H1 (cell line): ENCODE measurements around the gene ACLY. TPM values are rescaled to one million over a fixed set of nuclear protein-coding genes. Genes with fewer than 3 reads are reported as not detected.

Experiments
- CTCF ChIA-PET: fragments of 300-600 bp; sonication (Branson Sonifier 250); formaldehyde crosslinking; loops from one replicate; lab custom pipeline; 2021; ENCODE audit not compliant: partially characterized antibody; lab: Charles Lee
- POLR2A ChIA-PET: fragments of 300-600 bp; sonication (Branson Sonifier 250); formaldehyde crosslinking; loops from one replicate; lab custom pipeline; 2021; ENCODE audit warnings: inconsistent platforms; ENCODE audit not compliant: partially characterized antibody; lab: Charles Lee
- DNase-seq, 2 experiments: peaks; one replicate each; pipeline versions ENCODE4 v3.0.0 to v3.0.0-alpha.2; 2010 to 2022; ENCODE audit warnings: low spot score in 2 of 2, low read depth in 1 of 2, mixed read lengths in 1 of 2
- FAIRE-seq: peaks from 2 replicates; lab custom pipeline; 2011; peaks lifted over from hg19 to GRCh38; lab: Jason Lieb, UNC
- H2AFZ ChIP-seq: 2 replicates; pipeline ENCODE4 v1.8.1; 2012; ENCODE audit warnings: low read length, inconsistent platforms
- H2AK5ac ChIP-seq: 2 replicates; pipeline ENCODE4 v1.6.1; 2013; ENCODE audit warnings: low read depth, low read length
- H2BK120ac ChIP-seq: replicated peaks from 2 replicates; pipeline ENCODE3; 2013; ENCODE audit warnings: low read depth, low read length, inconsistent platforms
- H2BK12ac ChIP-seq: 2 replicates; pipeline ENCODE4 v1.6.1; 2013; ENCODE audit warnings: low read depth, low read length
- H2BK15ac ChIP-seq: 2 replicates; pipeline ENCODE4 v1.6.1; 2013; ENCODE audit warnings: low read length
- H2BK20ac ChIP-seq: 2 replicates; pipeline ENCODE4 v1.6.1; 2013; ENCODE audit warnings: low read length
- H2BK5ac ChIP-seq: 2 replicates; pipeline ENCODE4 v1.6.1; 2013; ENCODE audit warnings: low read depth, low read length
- H3K14ac ChIP-seq: 2 replicates; pipeline ENCODE4 v1.6.1; 2013; ENCODE audit warnings: inconsistent platforms; ENCODE audit not compliant: insufficient read length
- H3K18ac ChIP-seq: 2 replicates; pipeline ENCODE4 v1.6.1; 2013; ENCODE audit warnings: low read length; ENCODE audit errors: extremely low read depth
- H3K23ac ChIP-seq: 2 replicates; pipeline ENCODE4 v1.6.1; 2013; ENCODE audit warnings: inconsistent platforms; ENCODE audit not compliant: insufficient read length
- H3K23me2 ChIP-seq: 2 replicates; pipeline ENCODE4 v1.6.1; 2013; ENCODE audit warnings: low read depth, low read length
- H3K27ac ChIP-seq: 2 replicates; pipeline ENCODE4 v1.6.1; 2011; ENCODE audit warnings: low read depth, low read length, inconsistent platforms
- H3K27me3 ChIP-seq, 4 experiments: replicated peaks in 1 of 4; 1 replicate in 1 of 4; 2 replicates in 3 of 4; pipeline versions ENCODE4 v1.6.1 to v1.8.1; 2011 to 2013; ENCODE audit warnings: low read length in 3 of 4, mild to moderate bottlenecking in 3 of 4, inconsistent platforms in 2 of 4, mixed read lengths in 2 of 4, moderate library complexity in 1 of 4; ENCODE audit not compliant: control insufficient read depth in 3 of 4, insufficient read depth in 3 of 4; ENCODE audit errors: extremely low read depth in 1 of 4
- H3K36me3 ChIP-seq, 4 experiments: 2 replicates each; pipeline versions ENCODE4 v1.6.1 to v1.8.1; 2011 to 2013; ENCODE audit warnings: mild to moderate bottlenecking in 4 of 4, low read length in 3 of 4, moderate library complexity in 2 of 4, control low read depth in 1 of 4, inconsistent platforms in 1 of 4; ENCODE audit not compliant: insufficient read depth in 4 of 4, control insufficient read depth in 2 of 4
- H3K4ac ChIP-seq: replicated peaks from 2 replicates; pipeline ENCODE3; 2013; ENCODE audit warnings: low read length, low read depth, mixed read lengths, inconsistent platforms; ENCODE audit not compliant: insufficient read length
- H3K4me1 ChIP-seq, 4 experiments: replicated peaks in 1 of 4; 1 replicate in 1 of 4; 2 replicates in 3 of 4; pipeline versions ENCODE4 v1.6.1 to v1.8.1; 2011 to 2013; ENCODE audit warnings: low read length in 3 of 4, inconsistent platforms in 2 of 4, mixed read lengths in 1 of 4; ENCODE audit not compliant: insufficient read depth in 4 of 4, control insufficient read depth in 3 of 4
- H3K4me2 ChIP-seq, 2 experiments: 2 replicates each; pipeline versions ENCODE4 v1.6.1 to v1.8.1; 2011 to 2013; ENCODE audit warnings: low read depth in 2 of 2, low read length in 2 of 2, control low read depth in 1 of 2, inconsistent platforms in 1 of 2, mild to moderate bottlenecking in 1 of 2; ENCODE audit not compliant: insufficient read depth in 1 of 2
- H3K4me3 ChIP-seq, 4 experiments: fragments of 200-600, 300-600 bp in 1 of 4; sonication (generic), shearing (Covaris generic), sonication (Bioruptor Twin) in 1 of 4; 2 replicates each; pipeline versions ENCODE4 v1.5.1 to v1.8.1; 2011 to 2016; ENCODE audit warnings: low read length in 4 of 4, low read depth in 3 of 4, control low read depth in 2 of 4, inconsistent platforms in 2 of 4, mild to moderate bottlenecking in 2 of 4, mixed read lengths in 1 of 4, moderate library complexity in 1 of 4; ENCODE audit not compliant: insufficient read depth in 2 of 4; ENCODE audit errors: extremely low read depth in 1 of 4
- H3K56ac ChIP-seq: replicated peaks from 2 replicates; pipeline ENCODE3; 2013; ENCODE audit warnings: low read depth, mild to moderate bottlenecking, mixed read lengths, low read length, inconsistent platforms; ENCODE audit not compliant: insufficient read length
- H3K79me1 ChIP-seq: 2 replicates; pipeline ENCODE4 v1.6.1; 2013; ENCODE audit warnings: low read depth, low read length, control low read depth
- H3K79me2 ChIP-seq, 2 experiments: 2 replicates each; pipeline versions ENCODE4 v1.6.1 to v1.8.1; 2012 to 2013; ENCODE audit warnings: low read length in 2 of 2, mild to moderate bottlenecking in 2 of 2, inconsistent platforms in 1 of 2; ENCODE audit not compliant: insufficient read depth in 2 of 2, control insufficient read depth in 1 of 2
- H3K9ac ChIP-seq, 4 experiments: replicated peaks in 1 of 4; 1 replicate in 1 of 4; 2 replicates in 3 of 4; pipeline versions ENCODE4 v1.6.1 to v1.8.1; 2011 to 2013; ENCODE audit warnings: low read depth in 3 of 4, low read length in 3 of 4, control low read depth in 2 of 4, mild to moderate bottlenecking in 2 of 4, moderate library complexity in 2 of 4, inconsistent platforms in 1 of 4; ENCODE audit errors: extremely low read depth in 1 of 4
- H3K9me3 ChIP-seq, 2 experiments: 2 replicates each; pipeline versions ENCODE4 v1.6.1 to v1.8.1; 2012 to 2013; ENCODE audit warnings: mild to moderate bottlenecking in 2 of 2, moderate library complexity in 2 of 2, control low read depth in 1 of 2, inconsistent platforms in 1 of 2, low read depth in 1 of 2, low read length in 1 of 2, mixed read lengths in 1 of 2; ENCODE audit not compliant: insufficient read depth in 2 of 2
- H4K20me1 ChIP-seq, 2 experiments: replicated peaks in 1 of 2; 2 replicates each; pipeline versions ENCODE3 to v1.8.1; 2011 to 2013; ENCODE audit warnings: inconsistent platforms in 2 of 2, low read length in 2 of 2, mild to moderate bottlenecking in 1 of 2; ENCODE audit not compliant: insufficient read depth in 2 of 2, control insufficient read depth in 1 of 2
- H4K5ac ChIP-seq: 2 replicates; pipeline ENCODE4 v1.6.1; 2013; ENCODE audit warnings: low read length, low read depth, mixed read lengths, inconsistent platforms; ENCODE audit not compliant: insufficient read length
- H4K8ac ChIP-seq: 2 replicates; pipeline ENCODE4 v1.8.0; 2013; ENCODE audit warnings: mild to moderate bottlenecking, moderate library complexity, low read length, inconsistent platforms; ENCODE audit not compliant: insufficient read depth; ENCODE audit errors: extremely low read depth
- H4K91ac ChIP-seq: replicated peaks from 2 replicates; pipeline ENCODE3; 2013; ENCODE audit warnings: low read length, mixed read lengths, inconsistent platforms; ENCODE audit not compliant: insufficient read length
- JUND ChIP-seq: IDR thresholded peaks from 2 replicates; pipeline ENCODE4 v1.6.1; 2011; ENCODE audit warnings: mild to moderate bottlenecking, improper control_type of control experiment, low read length
- WGBS, 2 experiments: shearing (Covaris generic) in 1 of 2; methylation state at CpG; one replicate each; pipeline versions ENCODE4 v1.1.6 to v1.1.7; 2013 to 2015; ENCODE audit warnings: low lambda C conversion rate in 2 of 2, mixed read lengths in 2 of 2, inconsistent platforms in 1 of 2, low coverage in 1 of 2, missing lambda C conversion rate in 1 of 2; ENCODE audit not compliant: insufficient replicate concordance in 2 of 2, insufficient coverage in 1 of 2, insufficient read length in 1 of 2; ENCODE audit errors: extremely low coverage in 1 of 2, missing lambda C conversion rate in 1 of 2; 5-methylcytosine and 5-hydroxymethylcytosine counted together
- polyA plus RNA-seq, 7 experiments: library from polyadenylated mRNA; depleted of rRNA in 3 of 7; stranded (reverse) in 5 of 7; unstranded in 2 of 7; fragments of >200 nt in 5 of 7; fragments of 200-250 nt in 2 of 7; gene quantifications; 1 replicate in 5 of 7; 2 replicates in 1 of 7; 4 replicates in 1 of 7; pipeline versions ENCODE4 v1.2.1 to v1.2.3, GENCODE V29; 2011 to 2013; ENCODE audit warnings: missing spikeins in 2 of 7, mixed read lengths in 2 of 7
- total RNA-seq: library from RNA; stranded (reverse); fragmentation: NEBNext Ultra II Directional; extraction: Animal tissue kit (Norgen Biotek cat#: 25700); gene quantifications from 2 replicates; pipeline ENCODE4 v1.2.1, GENCODE V29; 2021
- TF ChIP-seq, protein P1 (sequence below): IDR thresholded peaks from 2 replicates; pipeline ENCODE4 v1.6.1; 2011; ENCODE audit warnings: low read depth, mild to moderate bottlenecking, low read length; ENCODE audit not compliant: insufficient read depth
- TF ChIP-seq, protein P2 (sequence below): IDR thresholded peaks from 2 replicates; pipeline ENCODE4 v1.6.1; 2011; ENCODE audit warnings: low read length, improper control_type of control experiment

ACLY gene
- total and polyA plus RNA-seq, 2 of the 8 experiments (the other 6 are each of a cell fraction or from before 2014, with no cell fraction given), result 167 to 393 TPM

DNA sequence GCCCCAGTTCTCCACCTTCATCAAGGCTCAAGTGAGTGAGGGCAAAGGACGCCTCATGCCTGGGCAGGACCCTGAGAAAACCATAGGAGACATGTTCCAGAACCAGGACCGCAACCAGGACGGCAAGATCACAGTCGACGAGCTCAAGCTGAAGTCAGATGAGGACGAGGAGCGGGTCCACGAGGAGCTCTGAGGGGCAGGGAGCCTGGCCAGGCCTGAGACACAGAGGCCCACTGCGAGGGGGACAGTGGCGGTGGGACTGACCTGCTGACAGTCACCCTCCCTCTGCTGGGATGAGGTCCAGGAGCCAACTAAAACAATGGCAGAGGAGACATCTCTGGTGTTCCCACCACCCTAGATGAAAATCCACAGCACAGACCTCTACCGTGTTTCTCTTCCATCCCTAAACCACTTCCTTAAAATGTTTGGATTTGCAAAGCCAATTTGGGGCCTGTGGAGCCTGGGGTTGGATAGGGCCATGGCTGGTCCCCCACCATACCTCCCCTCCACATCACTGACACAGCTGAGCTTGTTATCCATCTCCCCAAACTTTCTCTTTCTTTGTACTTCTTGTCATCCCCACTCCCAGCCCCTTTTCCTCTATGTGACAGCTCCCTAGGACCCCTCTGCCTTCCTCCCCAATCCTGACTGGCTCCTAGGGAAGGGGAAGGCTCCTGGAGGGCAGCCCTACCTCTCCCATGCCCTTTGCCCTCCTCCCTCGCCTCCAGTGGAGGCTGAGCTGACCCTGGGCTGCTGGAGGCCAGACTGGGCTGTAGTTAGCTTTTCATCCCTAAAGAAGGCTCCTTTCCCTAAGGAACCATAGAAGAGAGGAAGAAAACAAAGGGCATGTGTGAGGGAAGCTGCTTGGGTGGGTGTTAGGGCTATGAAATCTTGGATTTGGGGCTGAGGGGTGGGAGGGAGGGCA is 96.3 kb downstream of the ACLY start:
- H3K79me1 ChIP-seq, result peaks cover 2% of the 10 kb centered on the region; the same call in 1 of the 2 replicates
- no peak overlapping the region for H3K4me2 ChIP-seq
- H3K4me3 ChIP-seq, result no peak overlapping the region
- peaks cover 0 to 20% (median 13%) of the 10 kb centered on the region in 4 experiments; a peak in 6 of 7 replicates for H3K4me1 ChIP-seq
- H3K9me3 ChIP-seq, result no peaks in the 10 kb centered on the region
- WGBS, 2 experiments, result 92% methylated on average over 12 of the region's 12 CpGs; no CpG with 5 or more reads in 1 of the 2 experiments
- no peak overlapping the region for H2AK5ac ChIP-seq
- H4K20me1 ChIP-seq, result peaks cover 1 to 6% of the 10 kb centered on the region in 2 experiments
- no peak overlapping the region for H2BK5ac ChIP-seq
- H2BK20ac ChIP-seq, result no peak overlapping the region
- H3K36me3 ChIP-seq, result peaks cover 6 to 49% (median 11%) of the 10 kb centered on the region in 4 experiments; a peak in 7 of 8 replicates
- DNase-seq (no peak), FAIRE-seq (no peak)
- no peak overlapping the region for H3K56ac ChIP-seq
- H3K4ac ChIP-seq, result no peak overlapping the region
- no peak overlapping the region for H4K91ac ChIP-seq
- POLR2A ChIA-PET, result interaction anchor here (0.7 to 5.6 kb wide), 11 partner anchors 8 to 96 kb away, joined by 3 to 40 read pairs (median 5); partner anchors contain the start of genes ACLY, FKBP10, HAP1 and KLHL11
- H3K27ac ChIP-seq, result no peak overlapping the region
- H2BK120ac ChIP-seq, result no peak overlapping the region
- H3K23me2 ChIP-seq, result no peaks in the 10 kb centered on the region; the same call in 1 of the 2 replicates
- H3K14ac ChIP-seq, result no peak overlapping the region
- H3K27me3 ChIP-seq, result no peaks in the 10 kb centered on the region
- H3K18ac ChIP-seq, result no peak overlapping the region
- no peak overlapping the region for H4K5ac ChIP-seq
- H2BK15ac ChIP-seq, result no peak overlapping the region
- no peak overlapping the region for H3K9ac ChIP-seq
- H3K79me2 ChIP-seq, result no peaks in the 10 kb centered on the region
- H3K23ac ChIP-seq, result no peak overlapping the region
- H4K8ac ChIP-seq, result no peak overlapping the region
- H2BK12ac ChIP-seq, result no peak overlapping the region
- CTCF ChIA-PET, result interaction anchor here (1.2 to 4.1 kb wide), 3 partner anchors 10 to 36 kb away, joined by 4 to 16 read pairs (median 6); partner anchors contain the start of genes FKBP10, JUP and P3H4
- no peak overlapping the region for H2AFZ ChIP-seq
- no peak for TF ChIP-seq JUND
- TF ChIP-seq, protein P1, sequence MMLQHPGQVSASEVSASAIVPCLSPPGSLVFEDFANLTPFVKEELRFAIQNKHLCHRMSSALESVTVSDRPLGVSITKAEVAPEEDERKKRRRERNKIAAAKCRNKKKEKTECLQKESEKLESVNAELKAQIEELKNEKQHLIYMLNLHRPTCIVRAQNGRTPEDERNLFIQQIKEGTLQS, result no peak
- TF ChIP-seq, protein P2, sequence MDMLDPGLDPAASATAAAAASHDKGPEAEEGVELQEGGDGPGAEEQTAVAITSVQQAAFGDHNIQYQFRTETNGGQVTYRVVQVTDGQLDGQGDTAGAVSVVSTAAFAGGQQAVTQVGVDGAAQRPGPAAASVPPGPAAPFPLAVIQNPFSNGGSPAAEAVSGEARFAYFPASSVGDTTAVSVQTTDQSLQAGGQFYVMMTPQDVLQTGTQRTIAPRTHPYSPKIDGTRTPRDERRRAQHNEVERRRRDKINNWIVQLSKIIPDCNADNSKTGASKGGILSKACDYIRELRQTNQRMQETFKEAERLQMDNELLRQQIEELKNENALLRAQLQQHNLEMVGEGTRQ, result no peak
